Coronary artery (tissue), 2 donors: ENCODE results near the gene TGM2.

Experiments
- DNase-seq: peaks from one replicate; pipeline ENCODE4 v3.0.0-alpha.2; 2017; ENCODE audit warnings: low spot score
- H3K27ac ChIP-seq, 2 donors: fragments of 200-600 bp; sonication (generic); one replicate each; pipeline ENCODE4 v1.5.1; 2016 to 2019
- H3K4me3 ChIP-seq: fragments of 200-600 bp; sonication (generic); 2 replicates; pipeline ENCODE4 v1.5.1; 2016; ENCODE audit warnings: mild to moderate bottlenecking, moderate library complexity
- CTCF ChIP-seq: fragments of 200-600 bp; sonication (generic); IDR thresholded peaks from one replicate; pipeline ENCODE4 v1.5.1; 2019; ENCODE audit warnings: antibody characterized with exemption

Gene TGM2

GRCh38 chr20:38082894-38083293 is 82.2 kb downstream of the TGM2 start:
- Histone ChIP-seq H3K4me3 (no peak overlapping the region), H3K27ac (peak overlapping the region in 1 of 2 donors; percentile 78)
- TF ChIP-seq CTCF = no peak
- DNase-seq = no peak

- no peak for TF ChIP-seq CTCF
- H3K4me3 ChIP-seq = no peak overlapping the region
- no peak overlapping the region for H3K27ac ChIP-seq
- no peak for DNase-seq
Observed at GRCh38 chr20:38081575-38081974, 83.5 kb downstream of the TGM2 start.

GRCh38 chr20:38079353-38079752 is 85.7 kb downstream of the TGM2 start:
- Histone ChIP-seq H3K27ac (no peak overlapping the region), H3K4me3 (no peak overlapping the region)
- no peak for DNase-seq
- TF ChIP-seq CTCF = no peak

- Histone ChIP-seq H3K4me3 (no peak overlapping the region), H3K27ac (peak overlapping the region; percentile 3 to 73)
- DNase-seq = no peak
- no peak for TF ChIP-seq CTCF
Observed at GRCh38 chr20:38078084-38078483, 87.0 kb downstream of the TGM2 start.
